ENCODE data around the gene AHNAK2.

Gene AHNAK2

DNA sequence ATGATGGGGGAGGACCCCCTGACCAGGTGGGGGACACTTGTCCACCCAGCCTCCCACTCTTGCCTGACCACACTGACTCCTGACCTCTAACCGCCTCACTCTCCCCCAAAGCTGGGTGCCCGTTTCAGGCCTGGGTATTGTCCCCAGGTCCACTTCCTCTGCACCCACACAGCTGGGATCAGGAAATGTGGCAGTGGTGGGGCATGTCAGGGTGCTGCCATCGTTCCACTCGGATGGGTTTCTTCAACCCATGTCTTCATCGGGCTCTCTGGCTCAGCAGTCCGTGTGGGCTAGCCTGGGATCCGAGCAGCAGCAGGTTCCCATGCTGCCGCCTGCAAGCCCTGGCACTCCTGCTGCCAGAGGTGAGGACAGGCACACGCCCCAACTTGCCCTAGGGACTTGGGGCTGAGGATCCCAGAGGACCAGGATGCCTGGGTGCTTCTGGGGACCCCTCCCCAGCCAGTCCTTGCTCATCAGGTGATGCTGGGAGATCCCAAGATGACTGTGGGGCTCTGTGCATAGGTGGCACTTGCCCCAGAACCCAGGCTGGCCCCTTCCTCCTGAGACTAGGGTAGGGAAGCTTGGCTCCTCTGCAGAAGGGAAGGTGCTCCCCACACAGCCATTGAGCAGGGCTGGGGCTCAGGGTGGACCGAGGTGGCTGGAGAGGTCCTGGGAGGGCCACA lies 4.5 kb upstream of the AHNAK2 start:
- in situ Hi-C loops (cut with MboI; ENCODE audit: low sequenced_read_pairs, unreplicated experiment), result loop anchor here (10.0 kb wide), 1 partner anchor 52 kb away; no protein-coding TSS in a partner anchor
- TF ChIP-seq, protein P1, sequence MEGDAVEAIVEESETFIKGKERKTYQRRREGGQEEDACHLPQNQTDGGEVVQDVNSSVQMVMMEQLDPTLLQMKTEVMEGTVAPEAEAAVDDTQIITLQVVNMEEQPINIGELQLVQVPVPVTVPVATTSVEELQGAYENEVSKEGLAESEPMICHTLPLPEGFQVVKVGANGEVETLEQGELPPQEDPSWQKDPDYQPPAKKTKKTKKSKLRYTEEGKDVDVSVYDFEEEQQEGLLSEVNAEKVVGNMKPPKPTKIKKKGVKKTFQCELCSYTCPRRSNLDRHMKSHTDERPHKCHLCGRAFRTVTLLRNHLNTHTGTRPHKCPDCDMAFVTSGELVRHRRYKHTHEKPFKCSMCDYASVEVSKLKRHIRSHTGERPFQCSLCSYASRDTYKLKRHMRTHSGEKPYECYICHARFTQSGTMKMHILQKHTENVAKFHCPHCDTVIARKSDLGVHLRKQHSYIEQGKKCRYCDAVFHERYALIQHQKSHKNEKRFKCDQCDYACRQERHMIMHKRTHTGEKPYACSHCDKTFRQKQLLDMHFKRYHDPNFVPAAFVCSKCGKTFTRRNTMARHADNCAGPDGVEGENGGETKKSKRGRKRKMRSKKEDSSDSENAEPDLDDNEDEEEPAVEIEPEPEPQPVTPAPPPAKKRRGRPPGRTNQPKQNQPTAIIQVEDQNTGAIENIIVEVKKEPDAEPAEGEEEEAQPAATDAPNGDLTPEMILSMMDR (IDR thresholded peaks at IDR 0.05; ENCODE audit: borderline replicate concordance, control extremely low read depth, extremely low read depth, insufficient read depth, missing control alignments), result no peak
- no peak for DNase-seq (ENCODE audit: low spot score)

DNA sequence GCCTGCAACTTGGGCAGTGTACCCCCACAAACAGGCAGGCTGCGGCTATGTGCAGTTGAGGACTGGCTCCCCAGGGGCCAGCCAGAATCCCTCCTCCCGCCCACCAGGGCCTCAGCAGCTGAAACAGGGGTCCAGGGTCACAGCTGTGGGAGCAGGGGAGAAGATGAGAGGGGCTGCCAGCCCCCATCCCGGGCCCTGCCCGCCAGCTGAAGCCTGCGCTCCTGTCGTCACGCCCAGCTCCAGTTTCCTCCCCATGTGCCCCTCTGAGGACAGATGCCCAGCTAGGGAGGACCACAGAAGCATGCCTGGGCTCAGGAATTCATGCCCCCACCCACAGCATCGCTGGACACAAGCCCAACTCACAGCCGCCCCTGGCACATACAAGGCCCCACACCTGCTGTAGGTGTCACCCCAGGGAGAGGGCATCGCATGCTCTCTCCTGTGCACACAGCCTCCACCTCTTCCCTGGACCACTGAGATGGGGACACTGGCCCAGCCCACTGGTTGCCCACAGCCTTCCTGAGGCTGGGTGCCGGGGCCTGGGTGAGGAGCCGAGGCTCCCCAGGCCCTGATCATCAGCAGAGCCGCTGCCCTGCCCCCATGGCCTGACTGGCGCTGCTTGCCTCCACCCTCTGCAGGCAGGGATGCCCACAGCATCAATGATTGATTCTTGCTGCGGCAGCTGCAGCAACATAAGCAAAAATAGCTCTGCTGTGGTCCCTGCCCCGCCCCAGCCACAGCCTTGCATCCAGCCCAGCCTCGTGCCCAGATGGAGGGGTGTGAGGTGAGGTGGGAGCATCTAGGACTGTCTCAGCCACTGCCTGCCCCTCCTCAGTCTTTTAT lies 3.7 kb upstream of the AHNAK2 start:
- TF ChIP-seq, protein P1 (IDR thresholded peaks at IDR 0.05; ENCODE audit: borderline replicate concordance, control extremely low read depth, extremely low read depth, insufficient read depth, missing control alignments), result no peak
- in situ Hi-C loops (cut with MboI; ENCODE audit: low sequenced_read_pairs, unreplicated experiment), result loop anchor here (10.0 kb wide), 1 partner anchor 53 kb away; no protein-coding TSS in a partner anchor
- DNase-seq (ENCODE audit: low spot score), result no peak

DNA sequence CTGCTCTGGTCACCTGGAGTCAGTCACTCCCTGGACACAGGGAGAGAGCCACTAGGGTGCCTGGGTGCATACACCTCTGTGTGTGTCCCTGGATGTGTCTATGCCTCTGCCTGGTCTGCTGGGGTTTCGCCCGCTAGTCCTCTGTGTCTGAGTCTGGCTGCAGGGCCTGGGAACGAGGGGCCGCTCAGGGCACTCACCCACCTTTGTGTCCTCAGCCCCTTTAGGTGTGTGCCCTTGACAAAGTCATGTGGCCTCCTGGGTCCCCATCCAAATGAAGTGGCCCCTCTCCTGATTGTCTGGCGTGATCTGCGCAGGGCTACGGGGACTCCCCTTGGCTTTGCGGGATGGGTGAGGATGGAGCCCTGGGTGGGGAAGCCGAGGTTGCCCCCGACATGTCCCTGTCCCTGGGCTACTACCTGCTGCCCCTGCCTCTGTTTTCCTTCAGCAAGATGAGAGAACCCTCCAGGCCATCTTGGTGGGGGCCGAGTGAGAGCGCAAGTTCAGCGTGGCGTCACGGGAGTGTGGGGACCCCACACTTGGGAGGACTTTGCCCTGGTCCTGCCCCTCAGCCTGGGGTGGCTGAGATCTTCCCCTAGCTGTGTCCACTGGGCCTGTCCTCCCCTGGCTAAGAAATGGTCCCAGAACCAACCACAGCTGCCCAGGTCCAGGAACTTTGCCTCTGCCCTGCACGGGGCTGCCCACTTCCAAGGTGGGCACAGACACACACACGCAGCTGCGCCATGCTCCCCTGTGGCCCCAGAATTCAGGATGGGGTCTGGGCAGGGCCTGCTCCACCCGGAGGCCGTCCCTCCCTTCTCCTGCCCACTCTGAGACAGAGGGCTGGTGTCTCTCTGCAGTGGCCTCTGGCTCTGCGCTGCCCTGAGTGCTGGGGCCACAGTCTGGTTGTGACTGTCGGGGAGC lies 2.7 kb upstream of the AHNAK2 start:
- in situ Hi-C loops (cut with MboI; ENCODE audit: low sequenced_read_pairs, unreplicated experiment), result loop anchor here (10.0 kb wide), 1 partner anchor 54 kb away; no protein-coding TSS in a partner anchor
- no peak for DNase-seq (ENCODE audit: low spot score)
- TF ChIP-seq, protein P1 (IDR thresholded peaks at IDR 0.05; ENCODE audit: borderline replicate concordance, control extremely low read depth, extremely low read depth, insufficient read depth, missing control alignments), result no peak

DNA sequence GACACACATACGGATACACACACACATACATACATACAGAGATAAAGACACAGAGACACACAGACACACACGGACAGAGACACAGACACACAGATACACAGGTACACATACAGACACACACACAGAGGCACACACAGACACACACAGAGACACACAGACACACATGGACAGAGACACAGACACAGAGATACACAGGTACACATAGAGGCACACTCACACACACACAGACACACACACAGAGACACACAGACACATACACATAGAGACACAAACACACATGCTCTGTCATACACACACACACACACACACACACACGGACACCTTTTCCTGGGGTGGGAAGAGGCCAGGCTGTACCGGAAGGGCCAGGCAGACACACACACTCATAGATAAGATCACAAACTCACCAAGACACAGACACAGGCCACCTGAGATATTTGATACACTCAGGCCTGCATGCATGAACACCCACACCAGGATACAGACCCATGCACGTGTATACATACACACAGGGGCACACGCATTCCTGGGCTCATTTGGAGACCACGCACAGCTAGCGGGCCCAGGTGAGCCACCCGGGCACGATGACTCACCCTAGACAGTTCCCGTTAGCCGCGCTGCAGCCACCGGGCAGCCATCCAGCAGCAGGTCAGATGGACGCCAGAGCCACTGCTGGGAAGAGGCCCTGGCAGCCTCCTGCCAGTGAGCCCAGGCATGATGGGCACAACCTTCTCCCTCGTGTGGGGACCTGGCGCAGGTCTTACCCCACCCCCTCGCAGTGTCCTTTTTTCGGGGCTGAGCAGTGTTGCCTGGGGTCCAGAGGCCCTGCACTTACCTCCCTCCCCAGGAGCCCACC lies 1.8 kb upstream of the AHNAK2 start:
- no peak for DNase-seq (ENCODE audit: low spot score)
- in situ Hi-C loops (cut with MboI; ENCODE audit: low sequenced_read_pairs, unreplicated experiment), result loop anchor here (10.0 kb wide), 1 partner anchor 55 kb away; no protein-coding TSS in a partner anchor
- TF ChIP-seq, protein P1 (IDR thresholded peaks at IDR 0.05; ENCODE audit: borderline replicate concordance, control extremely low read depth, extremely low read depth, insufficient read depth, missing control alignments), result no peak

DNA sequence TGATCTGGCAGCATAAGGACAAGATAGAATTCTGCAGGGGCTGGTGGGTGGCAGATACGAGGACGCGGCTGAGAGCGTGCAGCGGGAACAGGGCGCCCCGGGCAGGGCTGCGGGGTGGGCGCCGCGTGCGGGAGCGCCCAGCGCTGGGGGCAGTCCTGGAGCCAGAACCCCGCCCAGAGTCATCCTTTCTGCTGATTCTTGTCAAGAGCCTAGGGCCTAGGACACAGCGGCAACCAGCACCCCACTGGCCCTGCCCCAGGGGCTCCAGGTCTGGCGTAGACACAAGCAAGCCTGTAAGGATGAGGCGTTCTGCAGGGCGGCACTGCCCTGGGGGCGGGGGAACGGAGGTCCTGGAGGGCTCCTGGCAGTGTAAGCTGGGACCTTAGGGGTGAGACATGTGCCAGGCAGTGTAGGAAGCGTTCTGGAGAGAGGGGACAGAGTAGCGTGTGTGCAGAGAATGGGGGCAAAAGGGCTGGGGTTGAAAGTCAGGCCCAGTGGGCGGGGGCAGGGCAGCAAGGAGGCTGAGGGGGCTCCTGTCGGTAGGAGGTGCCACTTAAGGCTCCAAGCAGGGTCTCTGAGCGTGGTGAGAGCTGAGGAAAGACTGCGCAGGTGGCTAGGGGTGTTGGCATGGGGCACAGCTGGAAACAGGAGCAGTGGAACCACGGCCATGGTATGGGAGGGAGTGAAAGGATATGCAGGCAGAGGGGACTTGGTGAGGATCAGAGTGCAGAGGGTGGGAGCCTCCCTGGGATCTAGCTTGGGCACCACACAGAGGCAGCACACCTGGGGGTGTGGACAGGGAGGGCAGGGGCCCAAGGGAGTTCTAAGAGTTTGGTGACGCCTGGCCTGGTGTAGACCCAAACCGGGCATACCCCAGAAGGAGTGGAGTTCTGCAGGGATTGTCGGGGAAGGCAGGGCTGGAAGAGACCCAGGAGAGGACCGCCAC lies 845 bp upstream of the AHNAK2 start:
- TF ChIP-seq, protein P1 (IDR thresholded peaks at IDR 0.05; ENCODE audit: borderline replicate concordance, control extremely low read depth, extremely low read depth, insufficient read depth, missing control alignments), result no peak
- in situ Hi-C loops (cut with MboI; ENCODE audit: low sequenced_read_pairs, unreplicated experiment), result no loop called here
- no peak for DNase-seq (ENCODE audit: low spot score)

Measured in GM13976 (cell line).